HG03378 (cell line): ENCODE measurements around the gene OR2S2.

Experiments used
- ATAC-seq: cut with Tn5 transposase; IDR thresholded peaks from one replicate; pipeline ENCODE4 v1.9.1; 2021; ENCODE audit warnings: mild to moderate bottlenecking, moderate library complexity; ENCODE audit not compliant: unreplicated experiment

OR2S2 gene

DNA sequence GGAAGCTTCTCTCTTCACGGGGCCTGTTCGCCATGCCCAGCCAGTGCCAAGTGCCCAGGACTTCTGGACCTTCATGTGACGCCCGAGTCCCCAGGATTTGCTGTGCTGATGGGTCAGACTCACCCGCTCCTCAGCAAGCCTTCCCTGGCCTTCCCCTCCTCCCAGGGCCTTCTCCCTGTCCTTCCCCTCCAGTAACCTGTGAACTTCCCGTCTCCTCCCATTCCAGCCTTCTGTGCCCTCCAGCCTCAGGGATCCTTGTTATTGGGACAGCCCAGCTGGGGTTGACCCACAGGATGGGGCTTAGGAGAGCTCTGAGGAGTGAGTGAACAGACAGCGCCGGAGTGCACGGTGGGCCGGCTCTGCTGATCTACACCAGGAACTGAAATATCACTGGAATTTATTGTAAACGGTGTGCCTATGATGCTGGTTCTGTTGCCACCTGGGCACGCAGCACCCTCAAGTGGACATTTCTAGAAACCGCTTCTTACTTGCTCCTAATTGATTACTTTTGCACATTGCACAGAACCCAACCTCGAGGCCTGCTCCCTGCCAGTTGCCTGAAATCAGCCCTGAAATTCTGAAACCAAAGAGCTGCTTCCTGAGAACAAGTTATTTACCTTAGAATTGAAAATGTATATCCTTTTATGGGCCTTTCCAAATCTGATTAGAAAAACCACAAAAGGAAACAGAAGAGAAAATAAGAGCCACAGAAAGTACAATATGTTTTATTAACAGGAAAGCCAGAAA is 47.2 kb downstream of the OR2S2 start:
- ATAC-seq, result no peak

DNA sequence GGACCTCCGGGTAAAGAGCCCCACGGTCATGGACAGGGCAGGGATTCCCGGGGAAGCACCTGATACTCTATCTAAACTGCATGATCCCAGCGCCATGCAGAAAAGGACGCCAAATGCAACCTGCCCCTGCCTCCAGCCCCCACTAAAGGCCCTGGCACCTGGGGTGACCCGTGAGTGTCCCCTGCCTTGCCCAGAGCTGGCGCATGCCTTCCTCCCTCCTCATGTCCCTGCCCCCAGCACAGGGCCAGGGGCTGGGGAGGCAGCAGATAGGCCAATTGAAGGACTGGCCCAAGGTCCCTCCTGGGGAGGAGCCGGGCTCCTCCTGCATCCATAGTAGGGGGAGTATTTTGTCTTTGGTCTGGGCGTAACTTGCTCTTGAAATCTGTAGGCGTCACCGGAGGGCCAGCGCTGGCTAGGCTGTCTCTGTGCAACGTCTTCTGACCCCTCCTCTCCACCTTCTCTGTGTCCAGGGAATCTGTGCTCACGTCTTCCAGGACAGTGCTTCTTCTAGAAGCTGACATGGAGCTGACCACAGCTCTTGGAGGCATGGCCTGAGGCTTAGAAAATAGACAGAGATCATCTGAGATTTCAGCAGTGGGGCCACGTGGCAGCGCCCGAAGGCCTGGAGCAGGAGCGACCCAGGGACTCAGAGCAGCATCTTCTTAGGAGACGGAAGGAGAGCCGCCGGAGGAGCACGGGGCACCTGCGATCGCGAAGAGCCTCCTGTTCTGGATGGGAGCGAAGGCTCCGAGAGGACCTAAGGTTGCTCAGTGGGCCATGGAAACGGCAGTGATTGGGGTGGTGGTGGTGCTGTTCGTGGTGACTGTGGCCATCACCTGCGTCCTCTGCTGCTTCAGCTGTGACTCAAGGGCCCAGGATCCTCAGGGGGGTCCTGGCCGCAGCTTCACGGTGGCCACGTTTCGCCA is 48.0 kb downstream of the OR2S2 start:
- no peak for ATAC-seq

DNA sequence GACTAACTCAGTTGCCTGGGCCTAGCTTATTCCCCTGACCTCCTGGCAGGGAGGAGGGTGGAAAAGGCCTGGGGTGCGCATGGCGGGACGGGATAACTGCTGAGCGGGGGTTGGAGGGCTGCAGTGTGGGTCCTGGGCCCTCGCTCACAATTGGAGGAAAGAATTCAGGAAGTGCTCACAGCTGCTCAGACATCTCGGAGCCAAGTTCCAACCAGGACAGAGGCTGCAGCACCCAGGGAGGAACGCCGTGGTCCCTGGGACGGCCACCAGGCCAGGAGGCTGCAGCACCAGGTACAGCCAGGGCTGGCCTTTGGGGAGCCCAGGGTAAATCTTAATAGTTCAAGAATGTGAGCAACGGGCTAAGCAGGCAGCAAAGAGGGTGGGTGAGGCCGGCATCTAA is 48.7 kb downstream of the OR2S2 start, which contains the start of gene SPAAR:
Gene SPAAR, plus strand, starts transcription at position 217 of the 400 bp plus-strand sequence. CDS start 974 bp downstream, outside the sequence.
- no peak for ATAC-seq

DNA sequence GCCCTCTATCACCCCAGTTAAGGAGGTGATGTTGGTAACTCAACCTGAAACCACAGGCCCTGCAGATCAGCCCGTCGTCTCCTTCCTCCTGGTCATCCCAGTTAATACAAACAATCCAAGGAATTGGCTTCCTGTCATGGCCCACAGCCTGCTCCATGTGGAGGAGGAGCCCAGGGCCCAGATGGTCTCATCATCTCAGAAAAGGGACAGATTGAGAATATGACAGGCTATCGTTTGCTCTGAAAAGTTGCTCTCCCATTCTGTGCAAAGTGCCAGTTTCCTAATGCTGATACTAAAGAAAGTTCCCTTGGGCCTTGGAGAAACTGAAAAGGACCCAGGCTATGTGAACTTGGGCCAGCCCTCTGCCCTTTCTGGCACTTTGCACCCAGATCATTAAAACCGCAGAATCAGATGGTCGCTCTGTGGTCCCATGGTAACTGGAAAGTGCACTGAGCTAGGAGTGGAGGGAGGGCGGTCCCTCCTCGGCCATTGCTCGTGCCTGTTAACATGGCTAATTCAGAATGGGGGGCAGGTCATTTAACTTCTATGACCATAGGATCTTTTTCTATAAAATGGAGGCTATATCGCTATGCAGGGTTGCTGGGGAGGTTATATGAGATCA is 49.3 kb downstream of the OR2S2 start:
- no peak for ATAC-seq

DNA sequence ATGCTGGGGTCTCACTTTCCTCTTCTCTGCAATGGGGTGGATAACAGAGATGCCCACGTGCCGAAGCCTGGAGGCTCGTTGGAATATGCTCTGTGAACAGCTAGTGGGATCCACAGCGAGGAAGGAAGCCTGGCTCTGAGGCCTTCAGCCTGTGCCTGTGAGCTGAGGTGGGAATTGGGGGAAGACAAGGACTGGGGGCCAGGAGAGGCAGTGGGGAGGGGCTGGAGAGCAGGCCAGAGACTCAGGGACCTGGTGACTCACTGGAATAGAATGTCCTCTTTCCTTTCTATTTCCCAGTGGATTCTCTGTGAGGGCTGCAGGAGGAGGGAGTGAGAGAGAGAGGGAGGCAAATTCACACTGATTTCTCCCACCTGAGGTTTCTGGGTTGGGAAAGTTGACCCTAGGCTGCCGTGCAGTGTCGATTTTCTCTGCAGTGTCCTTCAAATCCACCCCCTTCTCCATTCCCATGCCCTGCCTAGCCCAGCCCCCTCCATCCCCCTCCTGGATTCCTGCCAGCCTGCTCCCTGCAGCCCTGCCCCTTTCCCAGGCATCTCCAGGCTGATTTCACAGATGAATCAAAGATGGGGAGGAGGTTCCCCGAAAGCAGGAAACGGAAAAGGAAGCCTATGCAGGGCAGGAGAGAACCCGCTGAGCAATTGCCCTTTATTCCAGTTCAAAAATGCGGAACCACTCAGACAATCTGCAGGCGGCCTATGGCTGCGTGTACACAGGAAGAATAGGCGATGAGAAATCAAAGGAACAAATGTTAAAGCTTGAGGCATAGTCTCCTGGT is 50.0 kb downstream of the OR2S2 start:
- no peak for ATAC-seq
